OCI-LY3 (cell line): ENCODE data around the gene BACH2.

Source experiments
- H2AFZ ChIP-seq: fragments of 200-600, 300-600 bp; shearing (Covaris generic); 2 replicates; pipeline ENCODE4 v1.6.0; 2014; ENCODE audit warnings: antibody characterized with exemption, low read depth, low read length
- H3K27ac ChIP-seq: fragments of 200-600, 300-600 bp; sonication (generic); 2 replicates; pipeline ENCODE4 v1.5.1; 2014; ENCODE audit warnings: mild to moderate bottlenecking, low read length, moderate library complexity, mixed read lengths
- H3K27me3 ChIP-seq: fragments of 200-600, 300-600 bp; sonication (generic); 2 replicates; pipeline ENCODE4 v1.6.1; 2014; ENCODE audit warnings: low read depth, low read length, mixed read lengths
- H3K36me3 ChIP-seq: fragments of 200-600, 300-600 bp; sonication (generic); replicated peaks from 2 replicates; pipeline ENCODE3; 2014; ENCODE audit warnings: low read depth, low read length, mixed read lengths
- H3K4me1 ChIP-seq: fragments of 300-600, 200-600 bp; sonication (generic); 2 replicates; pipeline ENCODE4 v1.6.1; 2014; ENCODE audit warnings: low read length, mixed read lengths
- H3K4me2 ChIP-seq: fragments of 200-600, 300-600 bp; sonication (generic); 2 replicates; pipeline ENCODE4 v1.6.1; 2014; ENCODE audit warnings: low read length, mixed read lengths
- H3K4me3 ChIP-seq: fragments of 300-600, 200-600 bp; sonication (generic); 2 replicates; pipeline ENCODE4 v1.5.1; 2014; ENCODE audit warnings: antibody characterized with exemption, mild to moderate bottlenecking, low read length, moderate library complexity
- H3K79me2 ChIP-seq: fragments of 300-600, 200-600 bp; shearing (Covaris generic); 2 replicates; pipeline ENCODE4 v1.6.1; 2014; ENCODE audit warnings: mild to moderate bottlenecking, low read length, mixed read lengths
- H3K9ac ChIP-seq: fragments of 300-600, 200-600 bp; shearing (Covaris generic); 2 replicates; pipeline ENCODE4 v1.6.0; 2014; ENCODE audit warnings: mild to moderate bottlenecking, low read length, moderate library complexity
- H3K9me3 ChIP-seq: fragments of 200-600, 300-600 bp; shearing (Covaris generic); 2 replicates; pipeline ENCODE4 v1.6.1; 2014; ENCODE audit warnings: low read length, mixed read lengths; ENCODE audit not compliant: insufficient read depth
- H4K20me1 ChIP-seq: fragments of 200-600, 300-600 bp; sonication (generic); 2 replicates; pipeline ENCODE4 v1.6.1; 2016; ENCODE audit warnings: low read length, mixed read lengths; ENCODE audit not compliant: insufficient read depth
- EZH2phosphoT487 ChIP-seq: fragments of 200-600 bp; shearing (Covaris generic); IDR thresholded peaks from 2 replicates; pipeline ENCODE4 v1.6.1; 2018; ENCODE audit warnings: antibody characterized with exemption, mixed run types, low read depth
- TF ChIP-seq, protein P1 (sequence below): fragments of 200-600, 300-600 bp; sonication (generic); IDR thresholded peaks from 2 replicates; pipeline ENCODE4 v1.5.1; 2014; ENCODE audit warnings: antibody characterized with exemption, low read length, low read depth

Gene BACH2

GRCh38 chr6:90095145-90095544 lies 201.5 kb downstream of the BACH2 start:
- Histone ChIP-seq H3K4me2 (no peak overlapping the region), H3K27me3 (peaks cover 97% of the 10 kb centered on the region), H3K36me3 (no peaks in the 10 kb centered on the region), H4K20me1 (peaks cover 43% of the 10 kb centered on the region), H3K9ac (no peak overlapping the region), H2AFZ (no peak overlapping the region), H3K27ac (no peak overlapping the region), H3K4me1 (no peaks in the 10 kb centered on the region), H3K9me3 (no peaks in the 10 kb centered on the region), H3K4me3 (no peak overlapping the region), H3K79me2 (no peaks in the 10 kb centered on the region)
- TF ChIP-seq EZH2phosphoT487, result no peak
- TF ChIP-seq, protein P1, sequence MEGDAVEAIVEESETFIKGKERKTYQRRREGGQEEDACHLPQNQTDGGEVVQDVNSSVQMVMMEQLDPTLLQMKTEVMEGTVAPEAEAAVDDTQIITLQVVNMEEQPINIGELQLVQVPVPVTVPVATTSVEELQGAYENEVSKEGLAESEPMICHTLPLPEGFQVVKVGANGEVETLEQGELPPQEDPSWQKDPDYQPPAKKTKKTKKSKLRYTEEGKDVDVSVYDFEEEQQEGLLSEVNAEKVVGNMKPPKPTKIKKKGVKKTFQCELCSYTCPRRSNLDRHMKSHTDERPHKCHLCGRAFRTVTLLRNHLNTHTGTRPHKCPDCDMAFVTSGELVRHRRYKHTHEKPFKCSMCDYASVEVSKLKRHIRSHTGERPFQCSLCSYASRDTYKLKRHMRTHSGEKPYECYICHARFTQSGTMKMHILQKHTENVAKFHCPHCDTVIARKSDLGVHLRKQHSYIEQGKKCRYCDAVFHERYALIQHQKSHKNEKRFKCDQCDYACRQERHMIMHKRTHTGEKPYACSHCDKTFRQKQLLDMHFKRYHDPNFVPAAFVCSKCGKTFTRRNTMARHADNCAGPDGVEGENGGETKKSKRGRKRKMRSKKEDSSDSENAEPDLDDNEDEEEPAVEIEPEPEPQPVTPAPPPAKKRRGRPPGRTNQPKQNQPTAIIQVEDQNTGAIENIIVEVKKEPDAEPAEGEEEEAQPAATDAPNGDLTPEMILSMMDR, result no peak

DNA sequence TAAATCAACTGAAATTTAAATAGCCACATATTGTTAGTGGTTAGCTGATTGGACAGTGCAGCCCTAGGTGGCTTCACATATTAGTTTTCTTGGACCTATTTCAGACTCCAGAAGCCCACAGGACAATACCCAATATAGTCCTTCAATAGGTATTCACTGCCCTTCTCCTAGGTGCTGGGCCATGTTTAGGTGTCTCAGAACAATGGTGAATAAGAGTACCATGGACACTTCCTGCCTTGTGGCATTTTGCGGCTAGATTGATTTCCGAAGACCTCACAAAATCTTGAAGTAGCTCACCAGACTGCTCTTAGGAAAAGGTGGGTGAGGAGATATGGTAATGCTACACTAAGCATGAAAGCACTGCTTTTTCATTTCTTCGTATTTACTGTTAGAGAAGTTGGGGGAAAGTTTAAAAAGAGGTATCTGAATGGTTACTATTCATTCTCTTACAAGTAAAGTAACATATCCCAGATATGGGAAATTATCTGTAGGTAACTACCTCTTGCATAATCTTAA lies 203.0 kb downstream of the BACH2 start:
- H3K4me3 ChIP-seq, result no peak overlapping the region
- no peaks in the 10 kb centered on the region for H3K79me2 ChIP-seq
- H3K27me3 ChIP-seq, result peaks cover 87% of the 10 kb centered on the region
- no peaks in the 10 kb centered on the region for H3K4me1 ChIP-seq
- H3K4me2 ChIP-seq, result no peak overlapping the region
- no peak for TF ChIP-seq EZH2phosphoT487
- TF ChIP-seq, protein P1, result no peak
- no peak overlapping the region for H3K9ac ChIP-seq
- no peaks in the 10 kb centered on the region for H3K36me3 ChIP-seq
- H3K9me3 ChIP-seq, result no peaks in the 10 kb centered on the region
- H4K20me1 ChIP-seq, result peaks cover 35% of the 10 kb centered on the region
- H2AFZ ChIP-seq, result no peak overlapping the region
- H3K27ac ChIP-seq, result no peak overlapping the region

- no peaks in the 10 kb centered on the region for H3K79me2 ChIP-seq
- H4K20me1 ChIP-seq, result peaks cover 13% of the 10 kb centered on the region
- H3K36me3 ChIP-seq, result no peaks in the 10 kb centered on the region
- H3K4me1 ChIP-seq, result peaks cover 3% of the 10 kb centered on the region; the same call in 1 of the 2 replicates
- no peak overlapping the region for H3K9ac ChIP-seq
- peaks cover 87% of the 10 kb centered on the region for H3K27me3 ChIP-seq
- H3K9me3 ChIP-seq, result no peaks in the 10 kb centered on the region
- H3K27ac ChIP-seq, result no peak overlapping the region
- TF ChIP-seq EZH2phosphoT487, result no peak
- TF ChIP-seq, protein P1, result no peak
- H2AFZ ChIP-seq, result no peak overlapping the region
- no peak overlapping the region for H3K4me2 ChIP-seq
- H3K4me3 ChIP-seq, result no peak overlapping the region
Observed at GRCh38 chr6:90090866-90091265, 205.8 kb downstream of the BACH2 start.

DNA sequence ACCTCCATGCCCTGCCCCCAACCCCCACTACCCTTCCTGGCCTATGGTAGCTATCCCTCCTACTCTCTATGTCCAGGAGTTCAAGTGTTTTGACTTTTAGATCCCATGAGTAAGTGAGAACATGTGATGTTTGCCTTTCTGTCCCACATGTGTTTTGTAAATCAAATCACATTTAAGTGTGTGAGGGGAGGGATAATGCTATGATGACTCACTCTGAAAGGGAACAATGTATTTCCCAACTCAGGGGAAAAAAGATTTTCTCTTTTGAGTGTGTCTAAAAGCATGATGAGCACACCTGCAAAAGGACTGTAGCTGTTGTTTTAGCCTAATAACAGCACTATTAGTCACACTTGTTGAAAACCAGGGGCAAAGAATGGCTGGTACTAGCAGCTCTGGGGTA lies 208.6 kb downstream of the BACH2 start:
- no peaks in the 10 kb centered on the region for H3K36me3 ChIP-seq
- H3K9ac ChIP-seq, result no peak overlapping the region
- no peak overlapping the region for H3K4me3 ChIP-seq
- H4K20me1 ChIP-seq, result peaks cover 5% of the 10 kb centered on the region; the same call in 1 of the 2 replicates
- peaks cover 83% of the 10 kb centered on the region for H3K27me3 ChIP-seq
- H3K79me2 ChIP-seq, result no peaks in the 10 kb centered on the region
- no peak overlapping the region for H2AFZ ChIP-seq
- no peak overlapping the region for H3K4me2 ChIP-seq
- H3K27ac ChIP-seq, result no peak overlapping the region
- H3K4me1 ChIP-seq, result peaks cover 16% of the 10 kb centered on the region
- TF ChIP-seq EZH2phosphoT487, result no peak
- TF ChIP-seq, protein P1, result no peak
- no peaks in the 10 kb centered on the region for H3K9me3 ChIP-seq
